ENCODE data around the gene MPC1.
"Not testable (repeated sequence)": the region's sequence is repeated elsewhere in the genome, so short reads cannot be mapped to it uniquely, and the experiment has no call there.

DNA sequence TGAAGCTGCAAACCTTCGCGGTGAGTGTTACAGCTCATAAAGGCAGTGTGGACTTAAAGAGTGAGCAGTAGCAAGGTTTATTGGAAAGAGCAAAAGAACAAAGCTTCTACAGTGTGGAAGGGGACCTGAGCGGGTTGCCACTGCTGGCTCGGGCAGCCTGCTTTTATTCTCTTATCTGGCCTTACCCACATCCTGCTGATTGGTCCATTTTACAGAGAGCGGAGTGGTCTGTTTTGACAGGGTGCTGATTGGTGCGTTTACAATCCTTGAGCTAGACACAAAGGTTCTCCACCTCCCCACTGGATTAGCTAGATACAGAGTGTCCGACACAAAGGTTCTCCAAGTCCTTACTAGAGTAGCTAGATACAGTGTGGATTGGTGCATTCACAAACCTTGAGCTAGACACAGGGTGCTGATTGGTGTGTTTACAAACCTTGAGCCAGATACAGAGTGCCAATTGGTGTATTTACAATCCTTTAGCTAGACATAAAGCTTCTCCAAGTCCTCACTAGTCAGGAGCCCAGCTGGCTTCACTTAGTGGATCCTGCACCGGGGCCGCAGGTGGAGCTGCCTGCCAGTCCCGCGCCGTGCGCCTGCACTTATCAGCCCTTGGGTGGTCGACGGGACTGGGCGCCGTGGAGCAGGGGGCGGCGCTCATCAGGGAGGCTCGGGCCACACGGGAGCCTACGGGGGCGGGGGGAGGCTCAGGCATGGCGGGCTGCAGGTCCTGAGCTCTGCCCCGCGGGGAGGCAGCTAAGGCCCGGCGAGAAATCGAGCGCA, 10.2 kb upstream of the MPC1 start:
- TF ChIP-seq, protein P1, sequence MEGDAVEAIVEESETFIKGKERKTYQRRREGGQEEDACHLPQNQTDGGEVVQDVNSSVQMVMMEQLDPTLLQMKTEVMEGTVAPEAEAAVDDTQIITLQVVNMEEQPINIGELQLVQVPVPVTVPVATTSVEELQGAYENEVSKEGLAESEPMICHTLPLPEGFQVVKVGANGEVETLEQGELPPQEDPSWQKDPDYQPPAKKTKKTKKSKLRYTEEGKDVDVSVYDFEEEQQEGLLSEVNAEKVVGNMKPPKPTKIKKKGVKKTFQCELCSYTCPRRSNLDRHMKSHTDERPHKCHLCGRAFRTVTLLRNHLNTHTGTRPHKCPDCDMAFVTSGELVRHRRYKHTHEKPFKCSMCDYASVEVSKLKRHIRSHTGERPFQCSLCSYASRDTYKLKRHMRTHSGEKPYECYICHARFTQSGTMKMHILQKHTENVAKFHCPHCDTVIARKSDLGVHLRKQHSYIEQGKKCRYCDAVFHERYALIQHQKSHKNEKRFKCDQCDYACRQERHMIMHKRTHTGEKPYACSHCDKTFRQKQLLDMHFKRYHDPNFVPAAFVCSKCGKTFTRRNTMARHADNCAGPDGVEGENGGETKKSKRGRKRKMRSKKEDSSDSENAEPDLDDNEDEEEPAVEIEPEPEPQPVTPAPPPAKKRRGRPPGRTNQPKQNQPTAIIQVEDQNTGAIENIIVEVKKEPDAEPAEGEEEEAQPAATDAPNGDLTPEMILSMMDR (IDR thresholded peaks at IDR 0.05): not testable (repeated sequence)
- TF ChIP-seq ZFX (IDR thresholded peaks at IDR 0.05; ENCODE audit: borderline replicate concordance): not testable (repeated sequence)
